VCaP (cell line): ENCODE measurements around the gene C19orf12.

ENCODE experiments used
- H3K27ac ChIP-seq: fragments of 450-650 bp; 2 replicates; pipeline ENCODE4 v1.5.1; 2017
- CTCF ChIP-seq: fragments of 450-650 bp; conservative IDR thresholded peaks from 2 replicates; pipeline ENCODE4 v1.5.1; 2017; ENCODE audit warnings: mild to moderate bottlenecking, moderate library complexity

C19orf12 gene

DNA sequence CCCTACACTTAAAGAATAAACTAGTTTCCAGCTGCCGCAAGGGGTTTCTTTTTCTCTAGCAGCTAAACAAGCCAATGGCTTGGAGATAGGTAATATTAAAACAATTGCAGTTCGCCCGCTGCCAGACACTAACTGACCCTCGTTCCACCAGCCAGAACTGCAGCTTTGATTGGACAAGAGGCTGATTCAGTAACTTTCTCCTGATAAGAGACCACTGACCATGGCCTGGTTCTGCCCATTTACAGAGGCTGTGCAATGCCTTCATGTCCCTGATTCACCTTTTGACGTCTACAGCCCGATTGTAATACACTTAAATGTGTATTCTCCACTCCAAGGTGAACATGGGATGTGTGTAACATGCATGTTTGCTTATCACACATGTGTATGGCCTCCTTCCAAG, 12.8 kb upstream of the C19orf12 start:
- H3K27ac ChIP-seq, result no peak overlapping the region
- TF ChIP-seq CTCF, result no peak

DNA sequence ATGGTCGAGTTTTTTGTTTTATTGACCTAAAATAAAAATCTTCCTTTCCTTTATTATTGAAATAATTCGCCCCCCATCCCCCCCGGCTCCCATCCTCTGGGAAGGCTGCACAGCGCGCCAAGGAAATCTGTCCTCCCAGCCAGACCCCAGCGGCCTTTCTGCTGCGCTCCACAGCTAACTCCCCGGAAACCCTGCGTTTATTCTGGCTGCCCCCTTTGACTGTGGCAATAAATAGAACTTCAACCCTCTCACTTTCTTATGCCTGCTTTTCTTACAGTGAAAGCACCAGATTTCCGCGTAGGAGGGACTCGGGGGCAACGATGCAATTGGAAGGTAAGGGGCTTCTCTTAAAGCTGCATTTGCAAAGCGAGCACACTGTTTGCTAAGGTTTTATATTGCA, 9.7 kb upstream of the C19orf12 start:
- peak overlapping the region; percentile 61; the same call in 1 of the 2 replicates for H3K27ac ChIP-seq
- no peak for TF ChIP-seq CTCF

DNA sequence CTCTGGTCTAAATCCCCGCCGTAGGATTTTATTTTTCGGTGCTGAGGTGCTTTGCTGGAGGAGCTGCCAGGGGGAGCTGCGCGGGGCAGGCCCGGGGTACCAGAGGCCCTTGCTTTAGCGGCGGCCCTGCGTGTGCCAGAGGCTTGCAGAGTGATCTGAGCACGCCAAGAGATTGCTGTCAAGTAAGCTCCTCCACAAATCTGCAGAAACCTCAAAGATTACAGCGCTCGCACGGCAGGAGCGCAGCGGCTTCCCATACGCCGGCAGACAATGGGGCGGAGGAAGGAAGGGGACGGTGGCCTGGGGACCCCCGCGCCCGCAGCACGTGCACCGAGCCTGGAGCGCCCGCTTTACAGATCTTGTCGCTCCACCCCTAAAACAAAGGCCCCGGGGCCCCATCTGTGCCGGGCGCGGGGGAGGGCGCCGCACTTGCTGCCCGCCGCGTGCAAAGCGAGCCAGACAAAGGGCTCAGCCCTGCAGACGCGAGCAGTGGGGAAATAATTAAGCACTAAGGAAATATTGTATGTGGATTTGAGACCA, 9.1 kb upstream of the C19orf12 start:
- H3K27ac ChIP-seq, result peak overlapping the region; percentile 61; the same call in 1 of the 2 replicates
- TF ChIP-seq CTCF, result no peak

DNA sequence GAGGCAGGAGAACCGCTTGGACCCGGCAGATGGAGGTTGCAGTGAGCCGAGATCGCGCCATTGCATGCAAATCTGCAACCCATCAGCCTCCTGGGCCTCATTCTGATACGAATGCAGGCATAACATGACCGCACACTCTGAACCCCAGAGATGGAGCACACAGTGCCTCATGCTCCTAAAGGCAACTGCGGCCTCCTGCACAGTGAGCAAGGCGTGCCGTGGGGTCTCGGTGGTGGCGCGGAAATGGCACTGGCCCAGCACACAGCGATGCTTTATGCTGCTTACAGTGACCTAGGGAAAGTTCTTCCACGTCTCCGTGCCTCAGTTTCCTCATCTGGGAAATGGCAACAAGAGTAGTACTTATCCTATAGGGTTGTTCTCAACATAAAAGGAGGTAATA, 2.0 kb upstream of the C19orf12 start:
- no peak for TF ChIP-seq CTCF
- no peak overlapping the region for H3K27ac ChIP-seq

GRCh38 chr19:29715701-29716581, 880 bp upstream of the C19orf12 start:
- H3K27ac ChIP-seq, result peak overlapping the region; percentile 95
- no peak for TF ChIP-seq CTCF

- peak overlapping the region; percentile 95 for H3K27ac ChIP-seq
- TF ChIP-seq CTCF, result no peak
These were observed 599 bp downstream of the C19orf12 start for GRCh38 chr19:29714371-29714952.

DNA sequence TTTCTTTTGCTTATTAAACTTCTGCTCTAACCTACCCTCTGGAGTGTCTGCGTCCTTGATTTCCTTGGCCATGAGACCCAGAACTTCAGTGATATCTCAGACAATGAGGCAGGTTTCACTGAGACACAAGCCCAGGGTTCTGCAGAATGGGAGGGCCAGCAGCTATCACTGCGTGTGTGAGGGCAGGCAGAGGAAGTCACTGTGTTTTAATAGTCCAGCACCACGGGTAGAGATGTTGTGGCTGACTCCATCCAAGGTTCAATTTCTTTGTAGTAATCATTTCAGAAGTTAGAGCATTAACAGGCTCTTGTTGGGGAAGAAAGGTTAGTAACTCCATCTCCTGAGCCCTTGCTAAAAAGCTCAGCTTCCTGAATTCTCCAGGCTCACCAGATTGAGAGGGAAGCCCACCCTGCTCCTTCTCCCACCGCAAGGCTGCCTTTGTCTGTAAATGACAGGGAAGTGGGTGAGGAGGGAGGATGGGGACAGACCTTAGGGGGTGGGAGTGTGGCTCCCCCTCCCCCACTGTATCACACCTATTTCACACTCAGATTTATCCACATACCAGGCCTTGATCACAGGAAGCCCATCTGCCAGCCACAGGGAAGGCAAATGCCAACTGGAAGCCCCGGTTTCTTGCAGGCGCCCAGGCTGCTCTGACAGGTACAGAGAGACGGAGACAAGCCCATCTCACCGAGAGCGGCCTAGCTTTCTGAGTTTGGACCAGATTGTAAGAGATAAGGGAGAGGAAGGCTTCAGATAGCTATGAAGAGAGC, 2.1 kb downstream of the C19orf12 start:
- no peak overlapping the region; the same call in 1 of the 2 replicates for H3K27ac ChIP-seq
- TF ChIP-seq CTCF, result no peak
